COLO668 (cell line): ENCODE data around the gene RPS6KA5.
"Not testable (repeated sequence)": the region's sequence is repeated elsewhere in the genome, so short reads cannot be mapped to it uniquely, and the experiment has no call there.

Source experiments
- DNase-seq: peaks from one replicate; lab custom pipeline; 2025; ENCODE audit not compliant: unreplicated experiment; lab: John Stamatoyannopoulos, UW

The RPS6KA5 gene

GRCh38 chr14:90941706-90942105 is 118.7 kb downstream of the RPS6KA5 start:
- DNase-seq, result no peak

- DNase-seq, result no peak
Observed at GRCh38 chr14:90940318-90940962, 120.0 kb downstream of the RPS6KA5 start.

- not testable (repeated sequence) for DNase-seq
Observed at GRCh38 chr14:90939252-90939795, 121.1 kb downstream of the RPS6KA5 start.

- no peak for DNase-seq
Observed at GRCh38 chr14:90938615-90939014, 121.8 kb downstream of the RPS6KA5 start.

GRCh38 chr14:90936757-90937440 is 123.5 kb downstream of the RPS6KA5 start:
- no peak for DNase-seq

- no peak for DNase-seq
Observed at GRCh38 chr14:90924621-90925340, 135.7 kb downstream of the RPS6KA5 start.

GRCh38 chr14:90922141-90922540 is 138.3 kb downstream of the RPS6KA5 start:
- DNase-seq, result no peak

- no peak for DNase-seq
Observed at GRCh38 chr14:90911121-90911520, 149.3 kb downstream of the RPS6KA5 start.

- no peak for DNase-seq
Observed at GRCh38 chr14:90907178-90907577, 153.3 kb downstream of the RPS6KA5 start.

GRCh38 chr14:90905531-90905930 is 154.9 kb downstream of the RPS6KA5 start:
- DNase-seq, result no peak

- DNase-seq, result peak; percentile 47
Observed at GRCh38 chr14:90903101-90903500, 157.3 kb downstream of the RPS6KA5 start.

- DNase-seq, result no peak
Observed at GRCh38 chr14:90900476-90901083, 159.9 kb downstream of the RPS6KA5 start.

GRCh38 chr14:90897022-90897421 is 163.4 kb downstream of the RPS6KA5 start:
- DNase-seq, result no peak

GRCh38 chr14:90894241-90894640 is 166.2 kb downstream of the RPS6KA5 start:
- DNase-seq, result no peak

- no peak for DNase-seq
Observed at GRCh38 chr14:90893510-90893909, 166.9 kb downstream of the RPS6KA5 start.

- DNase-seq, result no peak
Observed at GRCh38 chr14:90892970-90893369, 167.5 kb downstream of the RPS6KA5 start.

GRCh38 chr14:90891326-90891725 is 169.1 kb downstream of the RPS6KA5 start:
- DNase-seq, result no peak

GRCh38 chr14:90890322-90891020 is 170.0 kb downstream of the RPS6KA5 start:
- no peak for DNase-seq

- no peak for DNase-seq
Observed at GRCh38 chr14:90886297-90886815, 174.1 kb downstream of the RPS6KA5 start.

GRCh38 chr14:90883782-90884181 is 176.7 kb downstream of the RPS6KA5 start:
- DNase-seq, result no peak

GRCh38 chr14:90883197-90883596 is 177.2 kb downstream of the RPS6KA5 start:
- DNase-seq, result no peak
